GM12878 (cell line): ENCODE measurements around the gene EXOSC1. TPM values are rescaled to one million over a fixed set of nuclear protein-coding genes. Genes with fewer than 3 reads are reported as not detected.

Experiments used
- ATAC-seq: fragments of 200-7000 bp; cut with Tn5 transposase; 3 replicates; pipeline ENCODE4 v1.9.1; 2020; ENCODE audit warnings: mild to moderate bottlenecking, moderate library complexity
- BruUV-seq: library from RNA; stranded (reverse); fragments of 400-500 nt; replicated peaks from 2 replicates; lab custom pipeline; 2021; lab: Mats Ljungman, UMichigan
- CTCF ChIA-PET: fragments of 300-600 bp; sonication (Branson Sonifier 250); formaldehyde crosslinking; extraction: SDS; loops from one replicate; lab custom pipeline; 2021; ENCODE audit warnings: inconsistent platforms; lab: Yijun Ruan, JAX
- POLR2A ChIA-PET: fragments of 350-600 bp; formaldehyde crosslinking; extraction: SDS; loops from one replicate; lab custom pipeline; 2021; ENCODE audit warnings: inconsistent platforms; lab: Charles Lee
- RAD21 ChIA-PET: fragments of 300-600 bp; sonication (Branson Sonifier 250); formaldehyde crosslinking; loops from one replicate; lab custom pipeline; 2023; ENCODE audit warnings: antibody characterized with exemption; ENCODE audit not compliant: unreplicated experiment; lab: Charles Lee
- SMC1A ChIA-PET: fragments of 300-600 bp; sonication (Branson Sonifier 250); formaldehyde crosslinking; loops from one replicate; lab custom pipeline; 2023; ENCODE audit not compliant: unreplicated experiment, uncharacterized antibody; lab: Charles Lee
- DNase-seq: peaks from one replicate; pipeline ENCODE4 v3.0.0-alpha.2; 2011; ENCODE audit warnings: low read depth, low spot score
- FAIRE-seq: peaks from 3 replicates; lab custom pipeline; 2011; peaks lifted over from hg19 to GRCh38; lab: Jason Lieb, UNC
- H2AFZ ChIP-seq: 2 replicates; pipeline ENCODE4 v1.6.0; 2011; ENCODE audit warnings: low read depth, low read length, control low read depth; ENCODE audit not compliant: control insufficient read depth
- H3K27ac ChIP-seq: 2 replicates; pipeline ENCODE4 v1.5.1; 2011; ENCODE audit warnings: control low read depth; ENCODE audit not compliant: control insufficient read depth, insufficient read depth
- H3K27me3 ChIP-seq, 2 experiments: replicated peaks in 1 of 2; 2 replicates each; pipeline versions ENCODE4 v1.6.0 to v1.6.1; 2011; ENCODE audit warnings: low read length in 1 of 2; ENCODE audit not compliant: control insufficient read depth in 2 of 2, insufficient read depth in 2 of 2
- H3K36me3 ChIP-seq, 2 experiments: 2 replicates each; pipeline ENCODE4 v1.5.1; 2011; ENCODE audit warnings: low read length in 1 of 2; ENCODE audit not compliant: control insufficient read depth in 2 of 2, insufficient read depth in 2 of 2
- H3K4me1 ChIP-seq: 2 replicates; pipeline ENCODE4 v1.6.1; 2011; ENCODE audit warnings: mild to moderate bottlenecking, low read length, moderate library complexity, mixed read lengths; ENCODE audit not compliant: control insufficient read depth, insufficient read depth
- H3K4me2 ChIP-seq: 2 replicates; pipeline ENCODE4 v1.6.0; 2011; ENCODE audit warnings: control low read depth; ENCODE audit not compliant: control insufficient read depth, insufficient read depth
- H3K4me3 ChIP-seq: fragments of 200-600 bp; sonication (generic); 2 replicates; pipeline ENCODE4 v1.5.1; 2016
- H3K79me2 ChIP-seq: 2 replicates; pipeline ENCODE4 v1.6.0; 2011; ENCODE audit warnings: low read length; ENCODE audit not compliant: control insufficient read depth, insufficient read depth
- H3K9ac ChIP-seq: 2 replicates; pipeline ENCODE4 v1.8.0; 2011; ENCODE audit warnings: low read length, control low read depth, mixed read lengths; ENCODE audit not compliant: control insufficient read depth, insufficient read depth
- H3K9me3 ChIP-seq: replicated peaks from 3 replicates; pipeline ENCODE4 v1.5.1; 2011; ENCODE audit warnings: mild to moderate bottlenecking, low read length; ENCODE audit not compliant: control insufficient read depth, insufficient read depth
- H4K20me1 ChIP-seq: 2 replicates; pipeline ENCODE4 v1.6.0; 2011; ENCODE audit not compliant: control insufficient read depth, insufficient read depth
- MEF2A ChIP-seq: IDR thresholded peaks from 2 replicates; pipeline ENCODE4 v1.6.1; 2011; ENCODE audit warnings: low read depth, mild to moderate bottlenecking, low read length, moderate library complexity; ENCODE audit not compliant: insufficient read depth
- NFIC ChIP-seq: IDR thresholded peaks from 2 replicates; pipeline ENCODE4 v1.6.1; 2012; ENCODE audit warnings: low read depth, mild to moderate bottlenecking, inconsistent platforms, low read length, moderate library complexity
- NR2C1 ChIP-seq: fragments of 450-650 bp; IDR thresholded peaks from 2 replicates; pipeline ENCODE4 v1.6.1; 2017; ENCODE audit warnings: antibody characterized with exemption, mild to moderate bottlenecking, moderate library complexity
- NRF1 ChIP-seq: conservative IDR thresholded peaks from 2 replicates; pipeline ENCODE4 v1.6.1; 2011; ENCODE audit warnings: mild to moderate bottlenecking, low read depth, low read length, improper control_type of control experiment
- PAX8 ChIP-seq: fragments of 450-650 bp; IDR thresholded peaks from 2 replicates; pipeline ENCODE4 v1.6.1; 2017; ENCODE audit warnings: mild to moderate bottlenecking, moderate library complexity
- SREBF2 ChIP-seq: IDR thresholded peaks from 2 replicates; pipeline ENCODE4 v1.6.1; 2012; ENCODE audit warnings: mild to moderate bottlenecking, low read length
- STAT1 ChIP-seq: fragments of 450-650 bp; conservative IDR thresholded peaks from 2 replicates; pipeline ENCODE4 v1.6.1; 2014; ENCODE audit warnings: antibody characterized with exemption, mild to moderate bottlenecking
- WRNIP1 ChIP-seq: IDR thresholded peaks from 2 replicates; pipeline ENCODE4 v1.6.1; 2011; ENCODE audit warnings: low read depth, low read length, improper control_type of control experiment, borderline replicate concordance
- YY1 ChIP-seq: IDR thresholded peaks from 2 replicates; pipeline ENCODE4 v1.6.1; 2011; ENCODE audit warnings: low read depth, mild to moderate bottlenecking, low read length
- WGBS: methylation state at CpG from one replicate; pipeline ENCODE4 v1.1.6; 2016; ENCODE audit warnings: low lambda C conversion rate; ENCODE audit not compliant: insufficient replicate concordance, insufficient coverage; ENCODE audit errors: missing lambda C conversion rate; 5-methylcytosine and 5-hydroxymethylcytosine counted together
- in situ Hi-C: fragments of 300-500 bp; cut with MboI; formaldehyde crosslinking; loops from 9 replicates; pipeline ENCODE4 v1.14.3; 2018; ENCODE audit warnings: mixed read lengths
- intact Hi-C: fragments of 100-400 bp; cut with micrococcal nuclease; formaldehyde crosslinking; loops from one replicate; pipeline ENCODE4 v1.14.2; 2022; ENCODE audit not compliant: unreplicated experiment
- polyA plus RNA-seq, 11 experiments: library from polyadenylated mRNA; depleted of rRNA in 4 of 11; unstranded in 6 of 11; stranded (reverse) in 5 of 11; fragments of >200 nt; fragmentation: Nextera tagmentation in 4 of 11; fragmentation: Illumina TruSeq in 1 of 11; extraction: Ambion mirVana in 4 of 11; extraction: Trizol in 1 of 11; gene quantifications; 1 replicate in 1 of 11; 2 replicates in 10 of 11; pipeline versions ENCODE4 v1.2.1 to v1.2.3, GENCODE V29; 2011 to 2016; ENCODE audit warnings: inconsistent platforms in 2 of 11, missing spikeins in 2 of 11, low read depth in 1 of 11
- total RNA-seq, 4 experiments: library from RNA; depleted of rRNA in 3 of 4; stranded (reverse); fragments of >200 nt in 3 of 4; fragmentation: Illumina TruSeq in 1 of 4; extraction: Trizol in 1 of 4; gene quantifications; 2 replicates each; pipeline versions ENCODE4 v1.2.1 to v1.2.3, GENCODE V29; 2013 to 2021

The EXOSC1 gene
- total and polyA plus RNA-seq, 10 of the 15 experiments (the other 5 are each of a cell fraction or from before 2014, with no cell fraction given): 43.4 to 121 (median 75.1) TPM

DNA sequence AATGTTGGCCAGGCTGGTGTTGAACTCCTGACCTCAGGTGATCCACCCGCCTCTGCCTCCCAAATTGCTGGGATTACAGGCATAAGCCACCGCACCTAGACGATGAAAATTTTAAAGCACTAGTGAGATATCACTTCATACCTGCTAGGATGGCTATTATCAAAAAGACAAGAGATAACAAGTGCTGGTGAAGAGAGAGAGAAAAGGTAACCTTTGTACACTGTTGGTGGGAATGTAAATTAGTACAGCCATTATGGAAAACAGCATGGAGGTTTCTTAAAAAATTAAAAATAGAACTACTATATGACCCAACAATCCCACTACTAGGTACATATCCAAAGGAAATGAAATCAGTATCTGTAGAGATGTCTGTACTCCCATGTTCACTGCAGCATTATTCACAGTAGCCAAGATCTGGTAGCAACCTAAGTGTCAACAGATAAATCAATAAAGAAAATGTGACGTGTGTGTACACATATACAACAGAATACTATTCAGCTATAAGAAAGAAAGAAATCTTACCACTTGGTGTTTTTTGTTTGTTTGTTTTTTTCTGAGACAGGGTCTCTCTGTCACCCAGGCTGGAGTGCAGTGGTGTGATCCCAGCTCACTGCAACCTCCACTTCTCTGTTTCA is 40.0 kb upstream of the EXOSC1 start:
- no peak overlapping the region for H3K27ac ChIP-seq
- no TSS peak for BruUV-seq
- H3K27me3 ChIP-seq: no peaks in the 10 kb centered on the region
- H3K9ac ChIP-seq: no peak overlapping the region
- in situ Hi-C loops: no loop called here
- H3K4me3 ChIP-seq: no peak overlapping the region
- FAIRE-seq: no peak
- POLR2A ChIA-PET: no interaction called here
- DNase-seq: no peak
- RAD21 ChIA-PET: no interaction called here
- ATAC-seq: no peak
- TF ChIP-seq STAT1 (no peak), WRNIP1 (no peak)
- TF ChIP-seq, all 136 proteins: peak for 0
- WGBS: 97% methylated on average over 4 of the region's 4 CpGs
- no peaks in the 10 kb centered on the region for H4K20me1 ChIP-seq
- H3K79me2 ChIP-seq: peaks cover 39% of the 10 kb centered on the region
- no peaks in the 10 kb centered on the region for H3K4me1 ChIP-seq
- ChIA-PET SMC1A (no interaction called here), CTCF (interaction anchor here (0.6 kb wide), 1 partner anchor 110 kb away, joined by 3 read pairs; no protein-coding TSS in a partner anchor)
- H3K4me2 ChIP-seq: no peak overlapping the region
- intact Hi-C loops: no loop called here
- no peaks in the 10 kb centered on the region for H3K9me3 ChIP-seq
- peaks cover 3 to 6% of the 10 kb centered on the region in 2 experiments; a peak in 3 of 4 replicates for H3K36me3 ChIP-seq
- no peak overlapping the region for H2AFZ ChIP-seq

DNA sequence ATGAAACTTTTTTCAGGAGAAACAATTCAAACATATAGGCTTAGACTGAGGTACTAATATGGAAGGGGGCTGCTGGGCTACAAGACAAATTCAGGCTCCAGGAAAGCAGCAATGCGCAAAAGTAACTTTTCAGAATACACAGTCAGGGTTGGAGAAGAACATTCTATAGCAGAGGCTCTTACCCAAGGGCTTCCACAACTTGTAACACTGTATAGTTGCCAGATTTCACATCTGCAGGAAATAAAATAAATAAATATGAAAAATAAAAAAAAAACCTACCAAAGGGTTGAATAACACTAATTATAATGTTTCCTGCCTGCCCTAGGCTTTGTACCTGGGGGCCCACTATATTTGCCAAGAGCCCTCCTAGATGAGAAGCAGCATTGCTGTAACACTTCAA is 38.1 kb upstream of the EXOSC1 start:
- 100% methylated on average over 1 of the region's 1 CpG for WGBS
- SMC1A ChIA-PET: no interaction called here
- H2AFZ ChIP-seq: no peak overlapping the region
- in situ Hi-C loops (no loop called here), intact Hi-C loops (no loop called here)
- no peak overlapping the region for H3K27ac ChIP-seq
- peaks cover 3 to 12% of the 10 kb centered on the region in 2 experiments; a peak in 3 of 4 replicates for H3K36me3 ChIP-seq
- no peaks in the 10 kb centered on the region for H3K9me3 ChIP-seq
- no peak overlapping the region for H3K4me3 ChIP-seq
- no peak for ATAC-seq
- H3K27me3 ChIP-seq: no peaks in the 10 kb centered on the region
- BruUV-seq: no TSS peak
- H3K4me1 ChIP-seq: no peaks in the 10 kb centered on the region
- CTCF ChIA-PET: no interaction called here
- H3K9ac ChIP-seq: no peak overlapping the region
- H4K20me1 ChIP-seq: no peaks in the 10 kb centered on the region
- FAIRE-seq: no peak
- RAD21 ChIA-PET: no interaction called here
- POLR2A ChIA-PET: interaction anchor here (0.6 to 1.2 kb wide), 2 partner anchors 26 to 50 kb away, joined by 3 to 4 read pairs; no protein-coding TSS in a partner anchor
- TF ChIP-seq NR2C1: no peak
- no peak for TF ChIP-seq NRF1
- TF ChIP-seq YY1: no peak
- TF ChIP-seq PAX8: no peak
- no peak for TF ChIP-seq SREBF2
- no peak for TF ChIP-seq MEF2A
- no peak for TF ChIP-seq NFIC
- DNase-seq: no peak
- H3K79me2 ChIP-seq: peaks cover 24% of the 10 kb centered on the region
- H3K4me2 ChIP-seq: no peak overlapping the region
